D721Med (cell line): ENCODE results near the gene TRAM2.

ENCODE experiments used
- DNase-seq: peaks from one replicate; pipeline ENCODE4 v3.0.0; 2011; ENCODE audit warnings: low spot score; ENCODE audit not compliant: insufficient read length
- FAIRE-seq: peaks from 2 replicates; lab custom pipeline; 2011; peaks lifted over from hg19 to GRCh38; lab: Jason Lieb, UNC
- CTCF ChIP-seq: IDR thresholded peaks from 2 replicates; pipeline ENCODE4 v1.5.1; 2012; ENCODE audit warnings: mild to moderate bottlenecking, control low read depth; ENCODE audit not compliant: insufficient read depth; ENCODE audit errors: missing control alignments

TRAM2 gene

DNA sequence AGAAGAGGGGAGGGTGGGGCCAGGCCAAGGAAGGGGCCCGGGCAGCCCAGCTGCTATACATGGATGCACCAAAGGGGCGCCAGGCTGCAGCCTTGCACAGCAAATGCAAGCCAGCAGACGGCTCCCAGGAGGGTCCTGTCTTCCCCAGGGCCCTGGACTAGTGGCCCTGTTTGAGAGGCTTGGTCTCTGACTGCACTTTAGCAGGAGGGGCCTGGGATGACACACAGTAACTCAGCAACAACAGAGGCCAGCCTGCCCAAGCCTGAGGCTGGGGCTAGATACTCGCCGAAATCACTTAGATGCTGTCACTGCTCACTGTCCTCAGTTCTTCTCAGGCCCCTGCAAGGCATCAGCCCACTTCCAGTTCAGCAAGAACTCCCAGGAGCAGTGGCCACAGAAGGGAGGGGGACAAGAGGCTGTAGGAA lies 73.5 kb downstream of the TRAM2 start:
- FAIRE-seq (no peak), DNase-seq (no peak)
- TF ChIP-seq CTCF: no peak

DNA sequence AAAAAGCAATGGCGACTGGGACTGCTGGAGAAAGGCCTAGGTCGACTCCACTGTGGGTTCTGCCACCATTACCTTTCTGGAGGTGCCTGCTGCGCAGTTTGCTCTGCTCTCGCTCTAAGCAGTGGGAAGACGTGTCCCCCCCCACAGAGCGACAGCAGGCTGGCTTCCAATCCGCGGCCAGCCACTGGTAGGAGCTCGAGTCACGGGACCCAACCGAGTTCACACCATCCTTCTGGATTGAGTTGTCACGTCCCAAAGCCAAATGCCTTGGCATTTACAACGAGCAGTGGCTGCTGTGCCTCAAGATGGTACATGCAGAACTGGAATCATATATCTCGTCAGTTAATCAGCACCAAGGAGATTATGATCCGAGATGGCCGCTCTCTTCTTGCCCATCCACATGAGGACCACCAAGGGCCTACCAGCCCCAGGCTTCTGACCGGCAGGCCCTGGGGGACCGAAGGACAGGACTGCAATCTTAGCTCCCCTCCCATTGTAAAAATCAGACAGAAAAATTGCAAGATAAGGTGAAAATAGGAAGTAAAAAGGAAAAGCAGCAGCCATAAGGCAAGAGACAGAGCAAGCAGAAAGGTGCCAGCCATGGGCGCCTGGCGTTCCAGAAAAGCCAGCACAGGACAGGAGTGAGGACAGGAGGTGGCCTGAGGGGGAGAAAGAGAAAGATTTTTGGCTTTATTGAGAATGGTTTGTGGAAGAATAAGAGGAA lies 74.4 kb downstream of the TRAM2 start:
- TF ChIP-seq CTCF: no peak
- no peak for DNase-seq
- no peak for FAIRE-seq

DNA sequence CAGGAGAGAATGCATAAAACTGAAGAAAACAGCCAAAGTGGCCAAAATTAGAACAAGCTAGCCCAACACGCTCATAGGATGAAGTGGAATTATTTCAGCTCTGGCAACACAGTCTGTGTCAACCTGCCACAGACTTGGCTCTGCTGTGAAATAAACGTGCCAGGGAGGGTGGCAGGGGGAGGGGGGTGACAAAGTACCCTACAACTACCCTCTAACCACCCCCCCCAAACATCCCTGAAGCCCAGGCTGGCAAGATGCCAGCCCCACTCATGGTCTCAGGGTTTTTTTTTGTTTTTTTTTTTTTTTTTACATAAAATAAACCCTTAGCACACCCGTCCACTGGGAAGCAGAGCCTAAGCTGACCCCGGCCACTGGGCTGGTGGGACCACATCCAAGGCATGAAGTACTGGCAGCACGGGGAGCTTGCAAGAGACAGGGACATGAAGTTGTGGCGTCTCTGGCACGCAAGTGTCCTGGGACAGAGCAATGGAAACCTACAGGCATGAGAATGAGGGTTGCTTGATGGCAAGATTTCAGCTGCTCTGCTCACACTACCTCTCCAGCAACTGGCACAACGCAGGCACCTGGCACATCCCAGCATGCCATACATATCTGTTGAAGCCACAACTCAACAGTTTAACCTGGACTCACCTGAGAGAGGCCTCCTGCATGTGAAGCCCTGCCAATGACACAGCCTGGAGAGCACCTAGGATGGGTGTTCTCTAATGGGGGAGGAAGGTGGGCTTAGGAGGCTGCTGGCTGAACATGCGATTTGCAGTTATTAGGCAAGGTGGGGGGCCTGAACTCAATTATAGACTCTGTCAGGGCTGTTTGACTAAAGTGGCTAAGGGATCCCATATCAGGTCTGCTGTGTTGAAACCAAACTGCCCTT lies 76.4 kb downstream of the TRAM2 start:
- no peak for TF ChIP-seq CTCF
- DNase-seq (no peak), FAIRE-seq (no peak)

DNA sequence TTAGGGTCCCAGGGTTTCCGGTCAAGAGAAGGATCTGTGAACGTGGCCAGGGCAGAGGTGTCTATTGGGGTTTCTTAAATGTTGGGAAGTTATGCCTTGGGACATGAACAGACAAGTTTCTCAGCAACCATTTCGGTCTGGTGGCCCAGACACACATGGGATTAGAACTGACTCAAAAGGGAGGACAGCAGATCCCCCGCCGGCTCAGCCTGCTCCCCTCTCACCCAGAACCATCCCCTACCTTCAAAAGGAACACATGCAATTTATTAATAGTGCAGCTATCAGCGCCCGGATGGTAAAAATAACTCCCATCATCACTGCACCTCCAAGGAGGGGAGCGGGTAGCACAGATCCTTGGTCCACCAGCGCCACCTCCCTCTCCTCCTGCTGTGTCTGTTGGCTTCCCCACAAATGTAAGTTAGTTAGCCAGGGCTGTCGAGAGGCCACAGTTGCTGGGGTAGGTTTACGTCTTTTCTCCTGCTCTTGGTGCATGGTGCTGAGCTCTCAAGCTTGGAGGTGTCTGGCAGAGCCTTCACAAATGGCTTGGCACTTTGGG lies 77.1 kb downstream of the TRAM2 start:
- TF ChIP-seq CTCF: peak; percentile 8
- DNase-seq (no peak), FAIRE-seq (no peak)

GRCh38 chr6:52499026-52499425 lies 77.8 kb downstream of the TRAM2 start:
- DNase-seq: no peak
- peak; percentile 53 for FAIRE-seq
- no peak for TF ChIP-seq CTCF

GRCh38 chr6:52498538-52499017 lies 78.3 kb downstream of the TRAM2 start:
- FAIRE-seq (no peak), DNase-seq (no peak)

More at GRCh38 chr6:52498538-52499017, 78.3 kb downstream of the TRAM2 start:
- TF ChIP-seq CTCF: no peak
